Measurements from ENCODE around the gene DSE.

Gene DSE

DNA sequence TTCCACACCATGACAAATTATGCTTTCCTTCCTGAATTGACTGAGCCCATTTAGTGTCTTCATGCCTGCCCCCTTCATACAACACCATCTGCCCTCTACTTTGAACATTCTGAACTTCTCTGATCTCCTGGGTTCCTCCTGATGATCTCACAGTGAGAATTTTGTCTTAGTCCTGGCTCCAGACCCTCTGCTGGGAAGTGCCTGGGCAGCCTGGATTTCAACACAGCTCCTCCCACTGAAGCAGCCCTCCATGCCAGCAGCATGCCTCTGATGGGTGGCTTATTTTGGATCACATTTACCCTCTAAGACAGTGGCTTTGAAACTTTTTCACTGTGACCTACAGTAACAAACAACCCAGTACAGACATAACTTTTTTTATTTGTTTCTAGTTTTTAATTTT is 41.5 kb downstream of the DSE start:
- no peak for DNase-seq (ENCODE audit: low spot score)

DNA sequence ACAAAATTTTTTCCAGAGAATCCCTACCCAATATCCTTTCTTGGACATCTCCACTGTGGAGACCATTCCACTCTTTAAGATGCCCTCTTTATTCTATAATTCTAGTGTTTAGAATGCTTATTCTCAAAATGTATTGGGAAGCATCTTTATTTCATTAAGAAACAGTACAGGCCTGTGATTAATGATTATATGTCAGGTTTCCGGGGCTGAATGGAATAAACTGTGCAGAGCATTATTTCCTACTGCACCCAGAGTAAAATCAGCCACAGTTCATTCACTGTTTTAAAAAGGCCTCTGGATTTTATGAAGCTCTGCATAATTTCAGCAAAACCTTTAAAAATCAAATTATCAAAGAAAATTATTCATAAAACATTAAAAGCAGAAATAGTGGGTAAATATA is 42.6 kb downstream of the DSE start:
- DNase-seq (ENCODE audit: low spot score) = no peak

DNA sequence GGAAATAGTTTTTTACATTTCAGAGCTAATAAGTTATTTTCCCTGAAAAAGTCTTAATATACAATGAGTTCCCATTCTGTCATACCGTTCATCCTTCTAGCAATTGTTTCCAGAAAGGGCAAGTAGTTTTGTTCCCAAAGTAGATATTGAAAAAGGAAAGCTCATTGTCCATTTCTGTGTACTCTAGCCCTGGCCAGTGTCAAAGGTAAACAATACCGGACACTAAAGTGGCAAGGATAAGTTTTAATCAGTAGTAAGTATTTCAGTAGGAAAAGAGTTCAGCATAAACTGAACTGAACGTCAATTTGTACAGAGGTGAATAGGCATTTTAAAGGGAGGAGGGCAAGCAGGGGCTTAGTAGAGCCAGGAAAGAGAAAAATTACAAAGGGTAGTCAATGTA is 46.9 kb downstream of the DSE start:
- DNase-seq (ENCODE audit: low spot score) = no peak

DNA sequence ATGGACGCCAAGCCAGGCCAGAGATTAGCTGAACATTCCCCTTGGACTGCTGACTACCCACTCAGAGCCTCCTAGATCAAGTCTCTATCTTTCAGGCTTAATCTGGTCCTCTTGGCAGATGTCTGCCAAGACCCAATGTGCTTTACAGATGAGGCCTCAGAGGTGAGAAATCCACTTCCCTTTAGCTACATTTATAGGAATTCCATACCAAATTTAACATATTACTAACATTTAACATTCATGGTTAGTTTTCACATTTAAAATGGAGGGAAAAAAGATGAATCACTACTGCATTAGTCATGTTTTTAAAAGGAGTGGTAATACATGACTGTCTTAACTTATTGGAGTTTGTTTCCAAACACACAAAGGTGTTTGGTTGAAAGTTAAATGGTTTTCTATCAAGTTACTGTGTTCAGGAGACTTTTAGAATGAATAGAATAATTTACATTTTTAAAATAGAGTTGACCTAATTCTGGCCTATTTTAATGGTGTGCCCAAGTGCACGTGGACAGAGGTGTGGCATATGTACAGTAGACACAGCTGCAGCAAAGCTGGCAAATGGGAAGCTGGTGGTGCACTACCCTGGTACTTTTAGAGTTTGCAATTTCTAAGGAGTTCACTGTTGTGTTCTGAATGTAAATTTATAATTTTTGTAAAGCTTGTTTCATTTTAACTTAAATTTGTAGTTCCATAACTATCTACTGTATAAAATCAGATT is 48.5 kb downstream of the DSE start:
- DNase-seq (ENCODE audit: low spot score) = no peak

DNA sequence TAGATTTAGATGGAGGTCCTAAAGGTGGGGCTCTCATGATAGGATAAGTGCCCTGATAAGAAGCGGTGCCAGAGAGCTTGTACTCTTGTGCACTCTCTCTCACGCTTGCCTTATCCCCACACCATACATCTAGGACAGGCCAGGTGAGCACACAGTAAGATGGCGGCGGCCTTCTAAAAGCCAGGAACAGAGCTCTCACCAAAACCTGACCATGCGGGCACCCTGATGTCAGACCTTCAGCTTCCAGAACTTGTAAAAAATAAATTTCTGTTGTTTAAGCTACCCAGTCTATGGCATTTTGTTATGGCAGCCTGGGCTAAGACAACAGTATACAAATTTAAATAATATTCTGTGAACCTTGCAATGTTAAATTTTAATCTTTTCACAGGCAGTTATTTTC is 49.6 kb downstream of the DSE start:
- no peak for DNase-seq (ENCODE audit: low spot score)

DNA sequence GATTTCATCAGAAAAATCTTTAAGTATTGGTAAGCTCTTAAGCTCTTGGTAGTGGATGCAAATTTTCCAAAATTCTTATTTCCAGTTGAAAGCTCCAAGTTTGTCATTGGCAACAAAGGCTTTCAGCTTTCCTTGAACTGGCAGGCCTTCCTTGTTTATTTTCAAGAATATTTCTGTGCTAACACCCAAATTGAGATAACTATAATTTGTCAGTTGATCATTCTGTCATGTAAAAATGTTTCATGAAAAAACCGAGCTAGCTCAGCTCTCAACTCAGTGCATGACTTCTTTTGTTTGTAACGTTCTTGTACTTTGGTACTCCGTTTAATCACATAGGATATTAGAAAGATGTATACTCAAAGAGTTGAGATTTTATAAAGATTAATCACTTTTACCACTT is 51.5 kb downstream of the DSE start:
- DNase-seq (ENCODE audit: low spot score) = no peak

DNA sequence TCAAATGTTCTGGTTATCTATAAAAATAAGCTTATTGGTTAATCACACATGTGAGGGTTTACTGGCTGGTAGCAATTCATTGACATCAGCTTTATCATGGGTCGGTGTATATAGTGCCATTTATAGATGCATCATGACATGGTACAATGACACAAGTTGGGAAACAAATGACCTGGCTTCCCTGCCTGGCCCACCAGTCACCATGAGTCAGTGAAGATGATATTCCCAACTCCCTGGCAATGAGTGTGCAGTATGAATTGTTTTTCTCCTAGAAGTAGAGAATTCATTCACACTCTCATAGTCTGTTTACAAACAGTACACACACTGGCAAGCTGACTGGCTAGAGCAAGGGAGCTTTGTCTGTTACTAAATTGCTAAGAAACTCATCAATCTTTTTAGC is 53.3 kb downstream of the DSE start:
- DNase-seq (ENCODE audit: low spot score) = no peak

DNA sequence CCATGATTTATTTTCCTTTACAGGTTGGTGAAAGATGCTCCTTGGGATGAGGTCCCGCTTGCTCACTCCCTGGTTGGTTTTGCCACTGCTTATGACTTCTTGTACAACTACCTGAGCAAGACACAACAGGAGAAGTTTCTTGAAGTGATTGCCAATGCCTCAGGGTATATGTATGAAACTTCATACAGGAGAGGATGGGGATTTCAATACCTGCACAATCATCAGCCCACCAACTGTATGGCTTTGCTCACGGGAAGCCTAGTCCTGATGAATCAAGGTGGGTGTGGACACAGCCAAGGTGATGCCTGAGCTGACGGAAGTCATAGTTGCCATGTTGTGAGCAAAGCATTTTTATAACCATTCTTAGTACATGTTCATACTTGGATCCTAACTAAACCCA is 55.8 kb downstream of the DSE start:
- DNase-seq (ENCODE audit: low spot score) = no peak

DNA sequence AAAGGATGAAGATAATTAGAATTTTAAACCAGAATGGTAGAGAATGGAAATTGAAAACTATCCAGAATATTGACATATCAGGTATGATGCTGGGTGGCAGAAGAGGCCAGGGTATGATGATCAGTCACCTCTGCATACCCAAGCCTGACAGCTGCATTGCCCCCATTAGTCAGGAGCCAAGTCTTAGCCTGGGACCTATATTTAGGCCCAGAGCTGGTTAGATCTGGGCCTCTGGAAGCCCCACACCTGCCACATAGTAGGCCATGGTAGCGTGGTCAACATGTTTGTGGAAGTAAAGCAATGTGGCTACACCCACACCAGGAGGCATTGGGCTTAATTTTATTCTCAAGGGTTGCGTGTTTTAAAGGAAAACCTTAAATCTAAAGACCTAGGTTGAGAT is 58.4 kb downstream of the DSE start:
- DNase-seq (ENCODE audit: low spot score) = no peak

DNA sequence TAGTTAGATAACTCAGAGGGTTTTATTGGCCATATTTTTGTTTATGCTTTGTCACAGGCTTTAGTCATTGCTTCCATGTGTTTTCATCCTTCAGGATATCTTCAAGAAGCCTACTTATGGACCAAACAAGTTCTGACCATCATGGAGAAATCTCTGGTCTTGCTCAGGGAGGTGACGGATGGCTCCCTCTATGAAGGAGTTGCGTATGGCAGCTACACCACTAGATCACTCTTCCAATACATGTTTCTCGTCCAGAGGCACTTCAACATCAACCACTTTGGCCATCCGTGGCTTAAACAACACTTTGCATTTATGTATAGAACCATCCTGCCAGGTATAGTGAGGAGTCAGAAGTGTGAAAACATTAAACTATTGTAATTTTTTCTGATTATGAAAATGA is 60.1 kb downstream of the DSE start:
- DNase-seq (ENCODE audit: low spot score) = no peak

DNA sequence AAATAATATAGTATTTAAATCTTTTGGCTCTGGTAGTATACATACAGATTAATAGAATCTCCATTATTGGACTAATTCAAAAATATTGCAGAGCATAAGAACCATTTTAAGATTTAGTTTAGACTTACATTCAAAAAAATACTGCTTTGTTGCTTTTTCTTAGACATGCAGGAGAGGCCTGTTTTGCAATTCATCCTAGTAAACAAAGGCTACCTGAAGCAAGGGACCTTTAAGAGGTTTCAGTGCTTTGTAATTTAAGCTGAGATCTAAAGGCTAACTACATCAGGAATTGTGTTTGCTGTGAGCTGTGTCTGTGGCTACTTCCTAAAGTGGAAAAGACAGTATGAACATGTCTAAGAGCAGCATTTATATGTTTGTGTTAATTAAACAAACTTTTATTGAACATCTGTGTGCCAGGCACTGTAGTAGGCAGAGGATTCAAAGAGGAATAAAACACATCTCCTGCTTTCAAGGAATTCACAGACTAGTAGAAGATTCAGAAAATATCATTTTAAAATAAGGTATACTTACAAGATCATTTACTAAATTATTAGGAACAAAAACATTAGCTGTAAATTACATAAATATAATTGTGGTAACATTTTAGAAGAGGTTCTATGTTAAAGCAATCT is 61.3 kb downstream of the DSE start:
- DNase-seq (ENCODE audit: low spot score) = no peak

DNA sequence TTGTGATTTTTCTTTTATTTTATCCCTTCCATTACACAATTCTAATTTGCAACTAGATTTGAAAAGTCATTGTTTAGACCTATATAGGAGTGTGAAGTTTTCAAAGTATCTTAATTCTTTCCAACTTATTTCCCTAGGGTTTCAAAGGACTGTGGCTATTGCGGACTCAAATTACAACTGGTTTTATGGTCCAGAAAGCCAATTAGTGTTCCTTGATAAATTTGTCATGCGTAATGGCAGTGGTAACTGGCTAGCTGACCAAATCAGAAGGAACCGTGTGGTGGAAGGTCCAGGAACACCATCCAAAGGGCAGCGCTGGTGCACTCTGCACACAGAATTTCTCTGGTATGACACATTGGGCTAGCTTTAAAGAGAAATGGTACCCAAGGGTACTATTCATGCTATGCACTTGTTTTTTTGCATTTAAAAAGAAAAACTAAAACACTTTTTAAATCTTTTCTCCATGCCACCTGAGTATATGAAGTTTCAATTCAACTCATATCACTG is 62.5 kb downstream of the DSE start:
- DNase-seq (ENCODE audit: low spot score) = no peak

DNA sequence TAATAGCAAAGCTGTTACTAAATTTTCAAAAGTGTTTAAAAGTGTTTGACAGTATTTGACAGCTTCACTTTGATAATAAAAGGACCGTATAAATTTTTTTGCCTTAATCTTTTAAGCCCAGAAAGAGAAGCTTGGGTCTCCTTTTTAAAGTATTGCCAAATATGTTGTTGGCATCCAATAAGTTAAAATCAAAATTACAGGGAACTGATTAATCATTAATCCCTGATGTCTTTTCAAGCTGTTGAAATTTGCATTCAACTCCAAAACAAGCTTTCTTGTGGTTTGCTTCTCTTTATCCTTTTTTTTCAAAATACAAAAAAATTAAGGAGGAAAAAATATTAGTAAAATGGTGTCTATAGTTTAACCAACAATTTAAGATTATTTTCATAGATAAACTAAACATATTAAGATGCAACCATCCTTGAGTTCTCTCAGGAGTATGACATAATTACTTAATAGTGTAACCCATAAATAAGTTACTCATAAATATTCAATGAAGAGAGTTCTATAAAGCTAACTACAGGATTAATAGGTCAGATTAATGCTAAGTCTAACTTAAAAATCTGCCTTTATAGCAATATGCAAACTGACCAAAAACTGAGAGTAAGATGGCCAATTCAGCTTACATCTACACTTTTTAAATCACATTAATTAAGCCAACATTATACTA is 63.4 kb downstream of the DSE start:
- no peak for DNase-seq (ENCODE audit: low spot score)

DNA sequence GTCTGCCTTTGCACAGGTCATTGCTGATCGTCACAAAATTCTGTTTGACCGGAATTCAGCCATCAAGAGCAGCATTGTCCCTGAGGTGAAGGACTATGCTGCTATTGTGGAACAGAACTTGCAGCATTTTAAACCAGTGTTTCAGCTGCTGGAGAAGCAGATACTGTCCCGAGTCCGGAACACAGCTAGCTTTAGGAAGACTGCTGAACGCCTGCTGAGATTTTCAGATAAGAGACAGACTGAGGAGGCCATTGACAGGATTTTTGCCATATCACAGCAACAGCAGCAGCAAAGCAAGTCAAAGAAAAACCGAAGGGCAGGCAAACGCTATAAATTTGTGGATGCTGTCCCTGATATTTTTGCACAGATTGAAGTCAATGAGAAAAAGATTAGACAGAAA is 65.8 kb downstream of the DSE start:
- DNase-seq (ENCODE audit: low spot score) = no peak

DNA sequence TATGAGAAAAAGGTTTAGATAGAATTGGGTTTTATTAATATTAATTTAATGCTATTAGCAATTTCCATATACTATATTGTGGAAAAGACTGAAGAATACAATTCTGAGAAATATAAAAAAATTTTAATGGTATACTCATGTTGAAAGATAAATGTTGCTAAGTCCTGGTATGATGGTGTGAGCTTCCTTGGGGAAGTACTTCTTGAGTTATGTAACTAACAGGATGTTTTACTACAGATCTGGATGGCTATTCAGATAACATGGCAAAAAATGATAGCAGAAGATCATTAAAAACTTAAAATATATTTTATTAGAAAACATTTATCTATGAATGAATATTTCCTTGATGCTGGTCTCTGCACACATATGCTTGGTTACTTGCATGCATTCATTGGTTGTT is 66.9 kb downstream of the DSE start:
- DNase-seq (ENCODE audit: low spot score) = no peak

DNA sequence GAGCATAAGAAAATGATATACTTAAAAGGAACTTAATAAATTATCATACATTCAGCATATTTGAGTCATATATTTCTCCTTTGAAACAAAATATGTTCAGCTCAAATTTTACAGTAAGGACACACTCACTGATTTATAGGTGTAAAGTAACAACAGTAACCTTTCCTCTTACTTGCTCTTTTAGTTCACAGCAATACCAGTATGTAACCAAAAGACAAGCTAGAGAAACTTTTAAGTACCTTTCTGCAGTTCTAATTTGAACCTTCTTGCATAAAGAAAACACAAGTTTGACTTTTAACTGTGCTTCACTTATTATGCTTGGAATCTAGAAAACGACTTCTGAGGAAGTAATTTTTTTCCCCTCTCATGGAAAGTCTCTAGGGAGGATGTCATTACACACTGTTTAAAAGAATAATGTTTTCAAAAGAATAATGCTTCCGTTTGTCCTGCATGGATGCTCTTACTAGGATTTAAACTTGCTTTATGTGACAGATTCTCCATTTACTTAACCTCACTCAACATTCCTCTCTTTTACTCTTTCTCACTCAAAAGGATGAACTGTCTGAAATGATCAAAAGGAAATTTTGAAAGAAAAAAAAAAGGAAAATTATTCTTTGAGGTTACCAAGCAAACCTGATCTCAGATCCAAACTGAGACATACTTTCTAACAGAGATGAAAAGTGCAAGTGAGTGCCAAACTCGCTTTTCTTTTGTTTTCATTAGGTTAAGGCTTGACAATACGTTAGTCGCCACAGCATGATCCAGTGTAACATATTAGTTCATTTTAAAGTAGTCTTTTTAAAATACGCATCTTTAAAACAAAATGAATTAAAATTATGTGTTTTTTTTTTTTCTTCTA is 68.1 kb downstream of the DSE start:
- DNase-seq (ENCODE audit: low spot score) = no peak

DNA sequence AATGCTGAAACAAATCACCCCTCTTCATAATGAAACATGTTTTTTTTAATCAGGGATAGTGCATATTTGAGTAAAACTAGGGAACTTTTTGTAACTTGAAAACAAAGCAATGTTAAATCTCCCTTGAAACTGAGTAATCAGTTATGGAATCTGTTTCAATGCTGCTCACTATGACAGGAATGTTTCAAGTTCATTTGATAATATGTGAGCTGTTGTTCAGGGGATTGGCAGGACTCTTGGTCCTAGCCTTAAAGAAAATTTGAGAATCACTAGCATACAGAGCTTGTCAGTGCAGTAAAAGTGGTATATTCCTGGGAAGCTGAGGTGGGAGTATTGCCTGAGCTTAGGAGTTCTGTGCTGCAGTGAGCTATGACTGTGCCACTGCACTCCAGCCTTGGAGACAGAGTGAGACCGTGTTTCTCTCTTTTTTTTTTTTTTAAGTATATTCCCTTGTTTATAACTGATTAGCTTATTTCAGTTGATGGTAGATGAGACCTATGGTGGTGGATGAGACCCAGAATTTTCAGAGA is 68.8 kb downstream of the DSE start:
- DNase-seq (ENCODE audit: low spot score) = no peak

DNA sequence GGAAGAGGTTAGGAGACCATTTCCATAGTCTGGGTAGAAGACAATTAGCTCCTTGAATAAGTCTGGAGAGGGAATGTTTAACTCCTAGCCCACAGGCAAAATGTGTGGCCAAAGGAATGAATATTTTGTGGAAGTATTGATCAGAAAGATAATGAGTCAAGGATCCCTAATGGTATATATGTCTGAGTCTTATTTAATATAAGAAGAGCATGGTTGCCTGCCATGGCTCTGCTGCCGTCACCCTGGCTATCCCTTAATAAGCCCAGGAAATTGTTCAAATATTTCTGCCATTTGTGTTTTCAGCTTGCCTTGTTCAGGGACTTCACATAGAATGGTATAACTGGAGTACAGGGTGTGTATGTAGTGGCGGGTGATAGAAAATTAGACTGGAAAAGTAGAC is 72.4 kb downstream of the DSE start:
- DNase-seq (ENCODE audit: low spot score) = no peak

DNA sequence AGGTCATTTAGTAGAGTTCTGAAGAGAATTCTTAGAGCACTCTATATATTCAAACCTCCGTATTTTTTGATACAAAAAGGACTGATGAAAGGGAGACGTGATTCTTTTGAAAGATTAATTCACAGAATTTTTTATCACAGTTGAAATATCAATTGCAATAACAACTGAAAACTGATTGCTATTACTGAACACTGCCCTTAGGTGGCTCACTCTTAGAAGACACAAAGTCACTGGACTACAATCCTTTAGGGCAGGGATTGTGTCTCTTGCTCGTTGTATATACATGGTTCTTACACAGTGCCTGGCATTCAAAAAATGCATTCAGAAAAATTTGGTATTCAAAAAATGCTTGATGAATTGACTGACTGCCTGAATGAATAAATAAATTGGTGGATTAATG is 73.3 kb downstream of the DSE start:
- DNase-seq (ENCODE audit: low spot score) = no peak

DNA sequence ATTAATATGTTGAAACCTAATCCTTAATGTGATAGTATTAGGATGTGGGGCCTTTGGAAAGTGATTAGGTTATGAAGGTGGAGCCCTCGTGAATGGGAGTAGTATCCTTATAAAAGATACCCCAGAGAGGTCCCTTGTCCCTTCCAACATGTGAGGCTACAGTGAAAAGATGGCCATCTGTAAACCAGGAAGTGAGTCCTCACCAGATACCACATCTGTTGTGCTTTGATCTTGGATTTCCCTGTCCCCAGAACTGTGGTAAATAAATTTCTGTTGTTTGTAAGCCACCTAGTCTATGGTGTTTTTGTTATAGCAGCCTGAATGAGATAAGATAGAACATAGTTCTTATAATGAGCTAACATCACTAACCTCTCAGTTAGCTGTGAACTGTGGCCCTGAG is 73.8 kb downstream of the DSE start:
- DNase-seq (ENCODE audit: low spot score) = no peak

DNA sequence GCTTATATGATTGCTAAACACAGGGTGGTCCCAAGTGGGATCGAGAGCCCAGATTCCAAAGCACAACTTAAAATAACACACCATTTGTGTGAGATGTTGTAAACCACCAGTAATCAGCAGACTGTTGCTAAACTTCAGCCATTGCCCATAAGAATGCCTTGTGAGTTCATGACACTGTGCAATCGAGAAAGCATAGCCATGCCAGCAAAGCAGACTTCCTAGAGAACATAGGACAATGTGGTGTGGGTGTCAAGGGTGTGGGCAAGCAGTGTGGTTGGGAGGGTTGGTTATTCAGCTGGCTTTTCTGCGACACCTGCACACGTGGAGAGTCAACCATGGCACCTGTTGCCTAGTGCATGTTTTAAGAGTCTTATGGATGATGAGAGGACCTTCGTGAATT is 74.4 kb downstream of the DSE start:
- DNase-seq (ENCODE audit: low spot score) = no peak

DNA sequence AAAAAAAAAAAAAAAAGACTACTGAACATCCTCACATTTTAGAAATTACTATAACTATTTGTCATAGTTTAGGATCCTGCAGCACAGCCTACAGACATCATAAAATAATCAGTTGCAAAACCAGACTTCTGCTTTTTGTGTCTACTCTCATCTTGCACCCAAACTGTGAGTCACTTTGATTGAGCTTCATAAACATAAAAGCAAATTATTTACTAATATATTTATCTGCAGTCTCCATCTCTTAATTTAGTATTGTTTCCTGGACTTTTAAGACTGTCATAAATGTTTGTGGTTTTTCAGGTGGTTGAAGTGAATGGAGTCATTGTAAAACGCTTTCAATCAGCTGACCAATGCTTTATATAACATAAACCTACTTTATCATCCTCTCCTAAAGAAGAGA is 75.7 kb downstream of the DSE start:
- no peak for DNase-seq (ENCODE audit: low spot score)

Measured in CD4-positive, alpha-beta T cell treated with Interleukin-6 at 100 ng/mL for 8 hours (primary cell).